IgD-negative memory B cell (primary cell): ENCODE measurements around the gene GPR32. TPM values are rescaled to one million over a fixed set of nuclear protein-coding genes. Genes with fewer than 3 reads are reported as not detected.
A peak's percentile ranks its signal among the peaks of the same experiment; 100 is the strongest.
"Not testable (repeated sequence)": the region's sequence is repeated elsewhere in the genome, so short reads cannot be mapped to it uniquely, and the experiment has no call there.

ENCODE experiments used
- H3K27ac Mint-ChIP-seq, 3 donors: one replicate each; pipeline ENCODE4 v1.8.0; 2020 to 2022; ENCODE audit warnings: mild to moderate bottlenecking in 3 of 3, mixed read lengths in 3 of 3, moderate library complexity in 1 of 3
- H3K27me3 Mint-ChIP-seq: one replicate; pipeline ENCODE4 v1.8.0; 2021; ENCODE audit warnings: mixed read lengths
- H3K36me3 Mint-ChIP-seq: one replicate; pipeline ENCODE4 v1.8.0; 2020; ENCODE audit warnings: mild to moderate bottlenecking, mixed read lengths
- H3K4me1 Mint-ChIP-seq, 3 donors: one replicate each; pipeline ENCODE4 v1.8.0; 2020 to 2022; ENCODE audit warnings: mixed read lengths in 3 of 3, mild to moderate bottlenecking in 1 of 3
- H3K4me3 Mint-ChIP-seq, 4 donors: one replicate each; pipeline ENCODE4 v1.8.0; 2020 to 2022; ENCODE audit warnings: mild to moderate bottlenecking in 4 of 4, mixed read lengths in 4 of 4, moderate library complexity in 3 of 4
- H3K9me3 Mint-ChIP-seq, 3 donors: one replicate each; pipeline ENCODE4 v1.8.0; 2020 to 2021; ENCODE audit warnings: mixed read lengths in 3 of 3, mild to moderate bottlenecking in 1 of 3
- polyA plus RNA-seq: library from polyadenylated mRNA; unstranded; fragments of 300-500 nt; fragmentation: Illumina TruSeq; gene quantifications from one replicate; pipeline ENCODE4 v1.2.3, GENCODE V29; 2021

GPR32 gene
- polyA plus RNA-seq, 1 donor from 2014 or later, result not detected

GRCh38 chr19:50783848-50784152, 13.5 kb downstream of the GPR32 start:
- not testable (repeated sequence) for H3K36me3 Mint-ChIP-seq, H3K9me3 Mint-ChIP-seq, H3K4me1 Mint-ChIP-seq
- H3K4me3 Mint-ChIP-seq, result peak overlapping the region in 1 of 4 donors; percentile 33
- peaks cover 30% of the 10 kb centered on the region for H3K27me3 Mint-ChIP-seq
- H3K27ac Mint-ChIP-seq, result peak overlapping the region in 1 of 3 donors; percentile 46

- peaks cover 3% of the 10 kb centered on the region for H3K36me3 Mint-ChIP-seq
- H3K9me3 Mint-ChIP-seq, result no peaks in the 10 kb centered on the region
- H3K27me3 Mint-ChIP-seq, result peaks cover 21% of the 10 kb centered on the region
- H3K4me3 Mint-ChIP-seq, result no peak overlapping the region
- peaks cover 0 to 6% (median 5%) of the 10 kb centered on the region in 3 donors for H3K4me1 Mint-ChIP-seq
- H3K27ac Mint-ChIP-seq, result peak overlapping the region in 1 of 3 donors; percentile 67
Measured at GRCh38 chr19:50784710-50785109, 14.4 kb downstream of the GPR32 start.

GRCh38 chr19:50785329-50785728, 15.1 kb downstream of the GPR32 start:
- H3K4me3 Mint-ChIP-seq, result no peak overlapping the region
- peaks cover 3% of the 10 kb centered on the region for H3K36me3 Mint-ChIP-seq
- peaks cover 0 to 6% (median 5%) of the 10 kb centered on the region in 3 donors for H3K4me1 Mint-ChIP-seq
- H3K27ac Mint-ChIP-seq, result no peak overlapping the region
- peaks cover 15% of the 10 kb centered on the region for H3K27me3 Mint-ChIP-seq
- H3K9me3 Mint-ChIP-seq, result no peaks in the 10 kb centered on the region

GRCh38 chr19:50790396-50790795, 20.1 kb downstream of the GPR32 start, which contains the start of gene ACP4:
Gene ACP4, plus strand, starts transcription at chr19:50790415. Its CDS starts 0 bp downstream, at chr19:50790415.
- H3K4me1 Mint-ChIP-seq, result peaks cover 7 to 13% (median 9%) of the 10 kb centered on the region in 3 donors
- no peaks in the 10 kb centered on the region for H3K9me3 Mint-ChIP-seq
- H3K27ac Mint-ChIP-seq, result peak within 1 kb of the TSS; percentile 53 to 76 (median 59)
- no peaks in the 10 kb centered on the region for H3K27me3 Mint-ChIP-seq
- H3K4me3 Mint-ChIP-seq, result peak within 1 kb of the TSS in 2 of 4 donors; percentile 4 to 49
- peaks cover 4% of the 10 kb centered on the region for H3K36me3 Mint-ChIP-seq

GRCh38 chr19:50790922-50791467, 20.7 kb downstream of the GPR32 start:
- peaks cover 7 to 13% (median 9%) of the 10 kb centered on the region in 3 donors for H3K4me1 Mint-ChIP-seq
- peaks cover 4% of the 10 kb centered on the region for H3K36me3 Mint-ChIP-seq
- no peaks in the 10 kb centered on the region for H3K27me3 Mint-ChIP-seq
- peak overlapping the region in 2 of 4 donors; percentile 4 to 49 for H3K4me3 Mint-ChIP-seq
- peak overlapping the region in 2 of 3 donors; percentile 59 to 76 for H3K27ac Mint-ChIP-seq
- no peaks in the 10 kb centered on the region for H3K9me3 Mint-ChIP-seq

GRCh38 chr19:50791594-50792271, 21.5 kb downstream of the GPR32 start:
- Mint-ChIP-seq H3K27ac (no peak overlapping the region), H3K27me3 (no peaks in the 10 kb centered on the region), H3K4me3 (no peak overlapping the region), H3K4me1 (peaks cover 7 to 13% (median 9%) of the 10 kb centered on the region in 3 donors), H3K36me3 (peaks cover 4% of the 10 kb centered on the region), H3K9me3 (no peaks in the 10 kb centered on the region)

GRCh38 chr19:50792272-50793250, 22.3 kb downstream of the GPR32 start:
- no peak overlapping the region for H3K4me3 Mint-ChIP-seq
- H3K4me1 Mint-ChIP-seq, result peaks cover 7 to 13% (median 9%) of the 10 kb centered on the region in 3 donors
- H3K27ac Mint-ChIP-seq, result no peak overlapping the region
- H3K36me3 Mint-ChIP-seq, result peaks cover 4% of the 10 kb centered on the region
- H3K27me3 Mint-ChIP-seq, result no peaks in the 10 kb centered on the region
- H3K9me3 Mint-ChIP-seq, result no peaks in the 10 kb centered on the region

- Mint-ChIP-seq H3K27ac (no peak overlapping the region), H3K9me3 (no peaks in the 10 kb centered on the region), H3K36me3 (peaks cover 1% of the 10 kb centered on the region), H3K4me1 (peaks cover 7 to 13% (median 9%) of the 10 kb centered on the region in 3 donors), H3K27me3 (no peaks in the 10 kb centered on the region), H3K4me3 (peak overlapping the region in 1 of 4 donors; percentile 68)
Measured at GRCh38 chr19:50793558-50794065, 23.3 kb downstream of the GPR32 start.

- peak overlapping the region in 1 of 3 donors; percentile 89 for H3K27ac Mint-ChIP-seq
- H3K4me3 Mint-ChIP-seq, result peak overlapping the region in 2 of 4 donors; percentile 39 to 68
- H3K4me1 Mint-ChIP-seq, result peaks cover 7 to 13% (median 9%) of the 10 kb centered on the region in 3 donors
- H3K36me3 Mint-ChIP-seq, result peaks cover 1% of the 10 kb centered on the region
- H3K27me3 Mint-ChIP-seq, result no peaks in the 10 kb centered on the region
- H3K9me3 Mint-ChIP-seq, result no peaks in the 10 kb centered on the region
Measured at GRCh38 chr19:50794074-50794875, 24.0 kb downstream of the GPR32 start.

GRCh38 chr19:50794876-50795663, 24.8 kb downstream of the GPR32 start:
- H3K4me3 Mint-ChIP-seq, result peak overlapping the region in 2 of 4 donors; percentile 41 to 58
- peaks cover 7 to 13% (median 9%) of the 10 kb centered on the region in 3 donors for H3K4me1 Mint-ChIP-seq
- H3K36me3 Mint-ChIP-seq, result peaks cover 2% of the 10 kb centered on the region
- peak overlapping the region in 2 of 3 donors; percentile 44 to 89 for H3K27ac Mint-ChIP-seq
- no peaks in the 10 kb centered on the region for H3K9me3 Mint-ChIP-seq
- H3K27me3 Mint-ChIP-seq, result no peaks in the 10 kb centered on the region

- peaks cover 5% of the 10 kb centered on the region for H3K36me3 Mint-ChIP-seq
- no peaks in the 10 kb centered on the region for H3K27me3 Mint-ChIP-seq
- H3K9me3 Mint-ChIP-seq, result no peaks in the 10 kb centered on the region
- peaks cover 7 to 13% (median 11%) of the 10 kb centered on the region in 3 donors for H3K4me1 Mint-ChIP-seq
- H3K27ac Mint-ChIP-seq, result no peak overlapping the region
- no peak overlapping the region for H3K4me3 Mint-ChIP-seq
Measured at GRCh38 chr19:50795664-50796073, 25.4 kb downstream of the GPR32 start.

GRCh38 chr19:50796128-50796633, 25.9 kb downstream of the GPR32 start:
- H3K27ac Mint-ChIP-seq, result no peak overlapping the region
- peaks cover 5% of the 10 kb centered on the region for H3K36me3 Mint-ChIP-seq
- no peak overlapping the region for H3K4me3 Mint-ChIP-seq
- peaks cover 7 to 15% (median 11%) of the 10 kb centered on the region in 3 donors for H3K4me1 Mint-ChIP-seq
- H3K27me3 Mint-ChIP-seq, result no peaks in the 10 kb centered on the region
- H3K9me3 Mint-ChIP-seq, result no peaks in the 10 kb centered on the region

GRCh38 chr19:50796634-50797428, 26.6 kb downstream of the GPR32 start:
- Mint-ChIP-seq H3K27me3 (no peaks in the 10 kb centered on the region), H3K27ac (peak overlapping the region in 1 of 3 donors; percentile 63), H3K9me3 (no peaks in the 10 kb centered on the region), H3K4me3 (no peak overlapping the region), H3K4me1 (peaks cover 7 to 15% (median 12%) of the 10 kb centered on the region in 3 donors), H3K36me3 (peaks cover 5% of the 10 kb centered on the region)
